Measurements from ENCODE around the gene C17orf58. TPM values are rescaled to one million over a fixed set of nuclear protein-coding genes. Genes with fewer than 3 reads are reported as not detected.
"Not testable (repeated sequence)": the region's sequence is repeated elsewhere in the genome, so short reads cannot be mapped to it uniquely, and the experiment has no call there.

C17orf58 gene
- total RNA-seq, 2 donors from 2014 or later = 10.3 to 13.6 TPM

- H3K27ac ChIP-seq = peak overlapping the region; percentile 84
- no peaks in the 10 kb centered on the region for H3K9me3 ChIP-seq
- H3K27me3 ChIP-seq = no peaks in the 10 kb centered on the region
- H3K4me3 ChIP-seq = peak overlapping the region; percentile 62
- peak overlapping the region; percentile 73 to 86 for H3K9ac ChIP-seq (ENCODE audit: low read depth in 2 of 2, low read length in 2 of 2)
- TF ChIP-seq CTCF (IDR thresholded peaks at IDR 0.05) = peak; percentile 42
- no peaks in the 10 kb centered on the region for H3K36me3 ChIP-seq
- intact Hi-C loops (cut with DNase I) = loop anchor here (10.0 kb wide), 1 partner anchor 55 kb away; no protein-coding TSS in a partner anchor
- H3K4me1 ChIP-seq = no peaks in the 10 kb centered on the region
- peak; percentile 98 for DNase-seq
These were observed 23.6 kb upstream of the C17orf58 start for GRCh38 chr17:68019675-68020408.

DNA sequence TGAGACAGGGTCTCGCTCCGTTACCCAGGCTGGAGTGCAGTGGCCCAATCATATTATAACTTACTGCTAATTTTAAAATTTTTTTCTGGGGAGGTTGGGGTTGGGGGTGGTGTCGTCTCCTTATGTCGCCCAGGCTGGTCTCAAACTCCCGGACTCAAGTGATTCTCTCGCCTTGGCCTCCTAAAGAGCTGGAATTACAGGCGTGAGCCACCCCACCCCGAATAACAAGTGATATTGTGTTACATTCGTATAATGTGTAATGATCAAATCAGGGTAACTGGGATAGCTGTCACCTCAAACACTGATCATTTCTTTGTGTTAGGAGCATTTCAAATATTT, 23.0 kb upstream of the C17orf58 start:
- H3K9me3 ChIP-seq = no peaks in the 10 kb centered on the region
- H3K27me3 ChIP-seq = no peaks in the 10 kb centered on the region
- no peaks in the 10 kb centered on the region for H3K36me3 ChIP-seq
- no peak overlapping the region for H3K4me3 ChIP-seq
- no peak for DNase-seq
- no peak overlapping the region for H3K27ac ChIP-seq
- H3K4me1 ChIP-seq = no peaks in the 10 kb centered on the region
- H3K9ac ChIP-seq (ENCODE audit: low read depth in 2 of 2, low read length in 2 of 2) = no peak overlapping the region
- intact Hi-C loops (cut with DNase I) = loop anchor here (10.0 kb wide), 1 partner anchor 55 kb away; no protein-coding TSS in a partner anchor
- no peak for TF ChIP-seq CTCF (IDR thresholded peaks at IDR 0.05)

DNA sequence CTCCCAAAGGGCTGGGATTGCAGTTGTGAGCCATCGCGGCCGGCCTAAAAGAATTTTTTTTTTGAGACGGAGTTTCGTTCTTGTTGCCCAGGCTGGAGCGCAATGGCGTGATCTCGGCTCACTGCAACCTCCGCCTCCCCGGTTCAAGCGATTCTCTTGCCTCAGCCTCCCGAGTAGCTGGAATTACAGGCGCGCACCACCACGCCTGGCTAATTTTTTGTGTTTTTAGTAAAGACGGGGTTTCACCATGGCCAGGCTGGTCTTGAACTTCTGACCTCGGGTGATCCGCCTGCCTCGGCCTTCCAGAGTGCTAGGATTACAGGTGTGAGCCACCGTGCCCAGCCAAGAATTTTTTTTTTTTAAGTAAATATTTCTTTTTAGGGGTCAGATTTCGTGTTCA, 22.2 kb upstream of the C17orf58 start:
- H3K9ac ChIP-seq (ENCODE audit: low read depth in 2 of 2, low read length in 2 of 2); H3K27me3 ChIP-seq; H3K36me3 ChIP-seq; H3K4me3 ChIP-seq; H3K9me3 ChIP-seq; DNase-seq; H3K27ac ChIP-seq; H3K4me1 ChIP-seq: not testable (repeated sequence)
- intact Hi-C loops (cut with DNase I) = loop anchor here (10.0 kb wide), 1 partner anchor 54 kb away; no protein-coding TSS in a partner anchor

DNA sequence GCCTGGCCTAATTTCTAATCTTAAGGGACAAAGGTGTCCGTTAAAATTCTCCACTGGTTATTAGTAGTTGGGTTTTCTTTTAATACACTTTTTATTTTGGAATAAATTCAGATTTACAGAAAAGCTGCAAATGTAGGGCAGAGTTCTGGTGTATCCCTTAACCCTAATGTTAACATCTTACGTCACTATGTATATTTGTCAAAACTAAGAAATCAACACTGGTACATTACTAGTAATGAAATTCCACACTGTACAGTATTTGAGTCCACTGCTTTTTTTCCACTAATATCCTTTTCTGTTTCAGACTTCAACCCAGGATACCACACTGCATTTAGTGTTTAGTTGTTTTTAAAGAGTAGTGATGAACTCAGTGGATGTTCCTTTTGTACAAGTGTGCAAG, 20.6 kb upstream of the C17orf58 start:
- no peak for DNase-seq
- intact Hi-C loops (cut with DNase I) = loop anchor here (10.0 kb wide), 1 partner anchor 52 kb away; no protein-coding TSS in a partner anchor
- Histone ChIP-seq H3K9me3 (no peaks in the 10 kb centered on the region), H3K27me3 (no peaks in the 10 kb centered on the region), H3K27ac (no peak overlapping the region), H3K9ac (ENCODE audit: low read depth in 2 of 2, low read length in 2 of 2) (no peak overlapping the region), H3K36me3 (no peaks in the 10 kb centered on the region), H3K4me1 (no peaks in the 10 kb centered on the region), H3K4me3 (no peak overlapping the region)
- no peak for TF ChIP-seq CTCF (IDR thresholded peaks at IDR 0.05)

DNA sequence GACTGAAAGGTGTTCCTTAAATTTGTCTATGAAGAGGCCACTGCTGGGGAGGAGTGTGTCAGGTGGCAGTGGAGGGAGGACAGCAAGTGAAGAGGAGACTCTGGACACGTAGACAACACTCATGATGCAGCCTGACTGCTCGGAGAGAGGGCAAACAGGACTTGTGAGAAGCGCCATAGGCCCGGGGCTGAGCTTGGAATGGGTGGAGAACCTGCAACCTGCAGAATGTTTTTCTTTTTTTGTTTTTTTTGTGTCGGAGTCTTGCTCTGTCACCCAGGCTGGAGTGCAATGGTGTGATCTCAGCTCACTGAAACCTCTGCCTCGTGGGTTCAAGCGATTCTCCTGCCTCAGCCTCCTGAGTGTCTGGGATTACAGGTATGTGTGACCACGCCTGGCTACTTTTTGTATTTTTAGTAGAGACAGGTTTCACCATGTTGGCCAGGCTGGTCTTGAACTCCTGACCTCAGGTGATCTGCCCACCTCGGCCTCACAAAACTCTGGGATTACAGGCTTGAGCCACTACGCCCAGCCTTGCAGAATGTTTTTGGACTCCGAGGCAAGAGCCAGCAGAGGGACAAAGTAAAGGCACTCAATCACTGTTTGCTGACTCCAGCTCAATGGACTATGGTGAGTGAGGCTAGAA, 18.9 kb upstream of the C17orf58 start:
- H3K27me3 ChIP-seq = no peaks in the 10 kb centered on the region
- no peak overlapping the region for H3K4me3 ChIP-seq
- H3K27ac ChIP-seq = no peak overlapping the region
- TF ChIP-seq CTCF (IDR thresholded peaks at IDR 0.05) = no peak
- DNase-seq = no peak
- no peaks in the 10 kb centered on the region for H3K4me1 ChIP-seq
- no peak overlapping the region for H3K9ac ChIP-seq (ENCODE audit: low read depth in 2 of 2, low read length in 2 of 2)
- H3K9me3 ChIP-seq = no peaks in the 10 kb centered on the region
- intact Hi-C loops (cut with DNase I) = loop anchor here (10.0 kb wide), 1 partner anchor 50 kb away; no protein-coding TSS in a partner anchor
- no peaks in the 10 kb centered on the region for H3K36me3 ChIP-seq

GRCh38 chr17:68013385-68013784, 17.1 kb upstream of the C17orf58 start:
- intact Hi-C loops (cut with DNase I) = loop anchor here (10.0 kb wide), 1 partner anchor 49 kb away; no protein-coding TSS in a partner anchor
- Histone ChIP-seq H3K27ac (no peak overlapping the region), H3K27me3 (no peaks in the 10 kb centered on the region), H3K4me1 (no peaks in the 10 kb centered on the region), H3K4me3 (no peak overlapping the region), H3K9ac (ENCODE audit: low read depth in 2 of 2, low read length in 2 of 2) (no peak overlapping the region), H3K9me3 (no peaks in the 10 kb centered on the region), H3K36me3 (no peaks in the 10 kb centered on the region)
- TF ChIP-seq CTCF (IDR thresholded peaks at IDR 0.05) = no peak
- DNase-seq = no peak

Data from colonic mucosa (tissue), 4 donors.